HG03196 (cell line): Measurements from ENCODE around the gene C8B.

ENCODE experiments used
- ATAC-seq: cut with Tn5 transposase; IDR thresholded peaks from one replicate; pipeline ENCODE4 v1.9.1; 2021; ENCODE audit not compliant: unreplicated experiment

C8B gene

GRCh38 chr1:56965916-56966697, at the start of gene C8B:
TSS of gene C8B (minus strand) at chr1:56966015. CDS start at chr1:56965948, 67 bp downstream.
- ATAC-seq, result no peak

- no peak for ATAC-seq
These were observed 49.3 kb upstream of the C8B start for GRCh38 chr1:57015071-57015470.

- ATAC-seq, result no peak
These were observed 47.7 kb upstream of the C8B start for GRCh38 chr1:57013522-57013921.

- ATAC-seq, result no peak
These were observed 46.5 kb upstream of the C8B start for GRCh38 chr1:57012315-57012714.

- ATAC-seq, result no peak
These were observed 44.7 kb upstream of the C8B start for GRCh38 chr1:57010511-57010910.

GRCh38 chr1:57007948-57008347, 42.1 kb upstream of the C8B start:
- no peak for ATAC-seq

- no peak for ATAC-seq
These were observed 41.7 kb upstream of the C8B start for GRCh38 chr1:57007472-57007871.

GRCh38 chr1:57003398-57004139, 37.8 kb upstream of the C8B start:
- ATAC-seq, result no peak

GRCh38 chr1:56995414-56996100, 29.7 kb upstream of the C8B start:
- no peak for ATAC-seq

GRCh38 chr1:56993475-56993874, 27.7 kb upstream of the C8B start:
- ATAC-seq, result no peak

GRCh38 chr1:56992318-56993125, 26.7 kb upstream of the C8B start:
- no peak for ATAC-seq

GRCh38 chr1:56991576-56991975, 25.8 kb upstream of the C8B start:
- no peak for ATAC-seq

GRCh38 chr1:56986397-56986796, 20.6 kb upstream of the C8B start:
- ATAC-seq, result no peak

GRCh38 chr1:56985857-56986256, 20.0 kb upstream of the C8B start:
- no peak for ATAC-seq

- ATAC-seq, result no peak
These were observed 17.7 kb upstream of the C8B start for GRCh38 chr1:56983484-56983883.

GRCh38 chr1:56979986-56980755, 14.4 kb upstream of the C8B start:
- ATAC-seq, result no peak

- ATAC-seq, result no peak
These were observed 13.0 kb upstream of the C8B start for GRCh38 chr1:56978819-56979218.

- ATAC-seq, result no peak
These were observed 12.1 kb upstream of the C8B start for GRCh38 chr1:56977910-56978309.

GRCh38 chr1:56975446-56975845, 9.6 kb upstream of the C8B start:
- no peak for ATAC-seq
